ENCODE results near the gene PGAM1.
"Not testable (repeated sequence)": the region's sequence is repeated elsewhere in the genome, so short reads cannot be mapped to it uniquely, and the experiment has no call there.

- TF ChIP-seq CTCF (conservative IDR thresholded peaks at IDR 0.05; ENCODE audit: low read depth, low read length); CEBPB (IDR thresholded peaks at IDR 0.05; ENCODE audit: low read depth, low read length); FOS (IDR thresholded peaks at IDR 0.05; ENCODE audit: low read depth, low read length); CHD1 (IDR thresholded peaks at IDR 0.05; ENCODE audit: low read depth, low read length); USF2 (IDR thresholded peaks at IDR 0.05; ENCODE audit: low read depth, low read length); RCOR1 (IDR thresholded peaks at IDR 0.05; ENCODE audit: insufficient replicate concordance, low read length); MAZ (IDR thresholded peaks at IDR 0.05; ENCODE audit: borderline replicate concordance, low read depth, low read length); POLR2A (IDR thresholded peaks at IDR 0.05; ENCODE audit: low read depth, low read length): not testable (repeated sequence)
Measured at GRCh38 chr10:97406483-97406882, 19.5 kb upstream of the PGAM1 start.
